HG03342 (cell line): ENCODE data around the gene EPS8L1.
"Not testable (repeated sequence)": the region's sequence is repeated elsewhere in the genome, so short reads cannot be mapped to it uniquely, and the experiment has no call there.

ENCODE experiments used
- ATAC-seq: cut with Tn5 transposase; IDR thresholded peaks from one replicate; pipeline ENCODE4 v1.9.1; 2021; ENCODE audit warnings: mild to moderate bottlenecking, moderate library complexity; ENCODE audit not compliant: unreplicated experiment

The EPS8L1 gene

DNA sequence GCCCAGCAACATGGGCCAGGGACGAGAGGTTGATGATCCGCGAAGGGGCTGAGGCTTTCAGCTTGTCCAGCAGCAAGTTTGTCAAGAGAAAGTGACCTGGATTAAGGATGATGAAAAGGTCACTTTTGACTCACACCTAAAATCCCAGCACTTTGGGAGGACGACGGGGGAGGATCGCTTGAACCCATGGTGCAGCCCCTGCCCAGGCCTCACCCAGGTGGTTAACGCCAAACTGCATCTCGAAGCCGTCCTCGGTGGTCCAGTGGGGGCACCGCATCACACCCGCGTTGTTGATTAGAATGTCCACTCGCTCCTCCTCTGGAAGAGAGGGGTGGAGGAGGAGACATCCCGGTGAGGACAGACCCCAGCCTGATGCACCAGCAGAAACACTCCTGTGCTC is 27.2 kb upstream of the EPS8L1 start:
- no peak for ATAC-seq

DNA sequence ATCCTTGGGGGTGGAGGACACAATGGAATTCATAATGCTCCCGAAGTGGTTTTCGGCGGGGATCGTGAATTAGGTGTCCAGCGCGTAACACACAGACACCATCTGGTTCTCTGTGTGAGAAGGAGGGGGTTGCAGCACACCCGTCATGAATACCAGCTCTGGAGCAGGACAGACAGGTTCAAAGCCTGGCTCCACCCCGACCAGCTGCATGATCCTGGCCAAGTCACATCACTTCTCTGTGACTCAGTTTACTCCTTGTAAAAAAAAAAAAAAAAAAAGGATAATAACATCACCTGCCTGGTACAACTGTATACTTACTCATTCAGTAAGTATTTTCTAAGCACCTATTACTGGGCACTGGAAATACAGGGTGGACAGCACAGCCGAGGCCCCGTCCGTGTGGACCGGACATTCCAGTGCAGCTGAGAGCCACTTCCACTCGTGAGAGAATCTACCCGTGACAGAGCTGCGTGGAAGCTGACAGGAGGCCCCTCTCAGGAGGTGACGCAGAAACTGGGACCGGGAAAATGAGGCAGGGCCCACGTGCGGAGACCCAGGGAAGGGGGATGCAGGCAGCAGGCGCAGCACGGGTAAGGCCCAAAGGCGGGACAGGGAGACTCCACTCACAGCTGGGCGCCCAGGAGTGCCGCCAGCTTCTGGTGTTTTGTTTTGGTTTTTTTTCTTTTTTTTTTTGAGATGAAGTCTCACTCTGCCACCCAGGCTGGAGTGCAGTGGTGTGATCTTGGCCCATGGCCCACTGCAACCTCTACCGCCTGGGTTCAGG is 24.7 kb upstream of the EPS8L1 start:
- no peak for ATAC-seq

DNA sequence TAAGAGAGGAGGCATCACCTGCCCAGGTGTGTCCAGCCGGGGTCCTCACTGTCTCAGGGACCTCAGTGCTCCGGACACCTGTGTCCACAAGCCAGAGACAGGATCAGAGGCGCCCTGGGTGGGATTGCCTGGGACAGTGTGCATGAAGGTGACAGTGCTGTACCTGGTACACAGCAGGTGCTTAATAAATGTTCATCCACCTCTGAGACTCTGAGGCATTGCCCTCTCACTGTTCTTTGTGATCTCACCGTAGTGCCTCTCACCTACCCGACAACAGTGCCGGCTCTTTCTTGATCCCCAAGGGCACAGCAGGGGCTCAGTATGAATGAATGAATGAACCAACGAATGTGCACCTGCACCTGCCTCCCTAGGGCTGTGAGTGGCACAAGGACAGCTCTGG is 21.9 kb upstream of the EPS8L1 start:
- ATAC-seq = no peak

DNA sequence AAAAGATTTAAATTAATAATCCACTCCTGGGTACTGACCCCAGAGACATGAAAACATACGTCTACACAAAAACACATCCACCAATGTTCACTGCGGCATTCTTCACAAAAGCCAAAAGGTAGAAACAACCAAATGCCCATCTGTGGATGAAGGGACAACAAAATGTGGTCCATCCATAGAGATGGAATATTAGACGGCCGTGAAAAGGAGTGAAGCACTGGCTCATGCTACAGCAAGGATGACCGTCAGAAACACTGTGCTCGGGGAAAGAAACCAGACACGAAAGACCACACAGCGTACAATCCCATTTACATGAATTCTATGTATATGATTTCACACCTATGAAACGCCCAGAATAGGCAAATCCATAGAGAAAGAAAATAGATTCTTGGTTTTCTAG is 18.8 kb upstream of the EPS8L1 start:
- no peak for ATAC-seq

DNA sequence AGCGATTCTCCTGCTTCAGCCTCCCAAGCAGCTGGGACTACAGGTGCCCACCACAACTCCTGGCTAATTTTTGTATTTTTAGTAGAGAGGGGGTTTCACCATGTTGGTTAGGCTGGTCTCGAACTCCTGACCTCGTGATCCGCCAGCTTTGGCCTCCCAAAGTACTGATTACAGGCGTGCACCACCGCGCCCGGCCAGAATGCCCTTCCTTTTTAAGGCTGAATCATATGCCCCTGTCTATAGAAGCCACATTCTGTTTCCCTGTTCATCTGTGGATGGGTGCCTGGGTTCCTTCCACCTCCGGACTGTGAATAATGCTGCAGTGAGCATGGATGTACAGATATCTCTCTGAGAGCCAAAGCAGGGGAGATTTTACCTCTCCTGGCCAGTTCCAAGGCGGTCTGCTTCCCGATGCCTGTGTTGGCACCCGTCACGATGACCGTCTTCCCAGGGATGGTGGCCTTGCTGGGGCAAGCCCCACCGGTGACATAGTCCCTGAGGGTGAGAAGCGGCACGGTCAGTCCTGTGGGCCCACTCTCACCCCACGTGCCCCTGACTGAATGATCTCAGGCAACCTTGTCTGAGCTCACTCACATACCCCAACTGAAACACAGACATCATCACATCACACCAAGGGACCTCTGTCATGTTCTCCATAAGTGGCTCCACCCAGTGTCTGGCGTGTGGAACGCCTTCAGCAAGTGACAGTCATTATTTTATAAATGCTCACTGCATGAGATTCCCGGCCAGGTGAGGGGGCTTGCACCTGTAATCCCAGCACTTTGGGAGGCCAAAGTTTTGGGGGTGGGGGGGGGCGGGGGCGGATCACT is 16.7 kb upstream of the EPS8L1 start:
- no peak for ATAC-seq

DNA sequence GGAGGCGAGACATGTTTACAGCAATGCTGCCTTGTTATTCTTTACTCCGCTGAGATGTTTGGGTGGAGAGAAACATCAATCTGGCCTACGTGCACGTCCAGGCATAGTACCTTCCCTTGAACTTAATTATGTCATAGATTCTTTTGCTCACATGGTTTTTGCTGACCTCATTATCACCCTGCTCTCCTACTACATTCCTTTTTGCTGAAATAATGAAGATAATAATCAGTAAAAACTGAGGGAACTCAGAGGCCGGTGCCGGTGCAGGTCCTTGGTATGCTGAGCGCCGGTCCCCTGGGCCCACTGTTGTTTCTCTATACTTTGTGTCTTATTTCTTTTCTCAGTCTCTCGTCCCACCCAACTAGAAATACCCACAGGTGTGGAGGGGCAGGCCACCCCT is 15.4 kb upstream of the EPS8L1 start:
- not testable (repeated sequence) for ATAC-seq

DNA sequence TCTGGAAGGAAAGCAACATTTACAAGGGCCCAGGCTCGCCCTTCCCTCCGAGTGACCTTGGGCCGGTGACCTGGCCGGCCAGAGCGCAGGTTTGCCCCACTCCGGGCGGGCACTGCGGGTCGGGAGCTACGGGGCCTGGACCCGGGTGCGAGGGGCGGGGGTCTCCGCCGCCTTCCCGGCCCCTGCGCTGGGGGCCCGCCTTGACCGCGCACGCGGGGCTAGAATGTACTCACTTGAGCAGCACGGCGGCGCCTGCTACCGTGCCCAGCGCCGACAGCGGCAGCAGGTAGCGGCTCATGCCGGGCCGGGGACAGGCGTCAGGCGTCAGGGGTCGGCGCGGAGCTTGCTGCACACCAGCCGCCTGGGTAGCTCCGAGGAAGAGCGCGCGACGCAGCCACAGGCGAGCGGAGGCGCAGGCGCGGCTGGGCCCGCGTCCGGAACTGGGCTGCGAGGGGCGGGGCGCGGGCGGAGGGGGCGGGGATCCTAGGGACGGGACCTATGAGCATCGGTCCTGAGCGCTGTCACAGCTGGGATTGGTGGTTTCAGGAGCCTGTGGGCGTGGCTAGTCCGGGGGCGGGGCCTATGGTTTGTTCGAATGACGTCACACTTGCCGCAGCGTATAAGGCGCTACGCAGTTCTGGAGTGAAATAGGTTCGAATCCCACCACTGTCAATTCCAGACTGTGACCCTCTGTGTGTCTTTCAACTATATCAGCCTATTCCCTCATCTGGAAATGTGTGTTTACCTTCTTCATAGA is 12.8 kb upstream of the EPS8L1 start, which contains the start of gene RDH13:
RDH13 (minus strand) TSS at position 414 of the 757 bp plus-strand sequence; CDS start at position 298, 116 bp downstream.
- peak; percentile 88 for ATAC-seq

DNA sequence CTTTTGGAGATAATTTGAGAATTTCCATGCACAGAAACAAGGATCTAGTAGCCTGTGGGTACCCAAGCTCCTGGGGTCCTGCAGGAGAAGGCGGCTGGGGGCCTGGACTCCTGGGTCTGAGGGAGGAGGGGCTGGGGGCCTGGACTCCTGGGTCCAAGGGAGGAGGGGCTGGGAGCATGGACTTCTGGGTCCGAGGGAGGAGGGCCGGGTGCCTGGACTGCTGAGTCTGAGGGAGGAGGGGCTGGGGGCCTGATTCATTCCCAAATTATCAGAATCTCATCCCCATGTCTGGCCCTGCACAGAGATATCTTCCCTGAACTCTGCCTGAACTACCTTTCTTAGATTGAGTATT is 12.2 kb upstream of the EPS8L1 start:
- no peak for ATAC-seq

DNA sequence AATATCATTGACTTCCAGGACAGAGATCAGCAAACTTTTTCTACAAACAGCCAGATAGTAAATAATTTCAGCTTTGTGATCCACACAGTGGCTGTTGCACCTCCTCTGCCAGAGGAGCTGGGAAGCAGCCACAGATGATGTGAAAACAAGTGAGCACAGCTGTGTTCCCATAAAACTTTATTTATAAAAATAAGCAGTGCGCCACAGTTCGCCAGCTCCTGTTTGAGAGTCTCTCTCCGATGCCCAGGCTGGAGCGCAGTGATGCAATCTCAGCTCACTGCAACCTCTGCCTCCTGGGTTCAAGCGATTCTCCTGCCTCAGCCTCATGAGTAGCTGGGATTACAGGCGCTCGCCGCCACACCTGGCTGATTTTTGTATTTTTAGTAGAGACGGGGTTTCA is 10.2 kb upstream of the EPS8L1 start:
- not testable (repeated sequence) for ATAC-seq

DNA sequence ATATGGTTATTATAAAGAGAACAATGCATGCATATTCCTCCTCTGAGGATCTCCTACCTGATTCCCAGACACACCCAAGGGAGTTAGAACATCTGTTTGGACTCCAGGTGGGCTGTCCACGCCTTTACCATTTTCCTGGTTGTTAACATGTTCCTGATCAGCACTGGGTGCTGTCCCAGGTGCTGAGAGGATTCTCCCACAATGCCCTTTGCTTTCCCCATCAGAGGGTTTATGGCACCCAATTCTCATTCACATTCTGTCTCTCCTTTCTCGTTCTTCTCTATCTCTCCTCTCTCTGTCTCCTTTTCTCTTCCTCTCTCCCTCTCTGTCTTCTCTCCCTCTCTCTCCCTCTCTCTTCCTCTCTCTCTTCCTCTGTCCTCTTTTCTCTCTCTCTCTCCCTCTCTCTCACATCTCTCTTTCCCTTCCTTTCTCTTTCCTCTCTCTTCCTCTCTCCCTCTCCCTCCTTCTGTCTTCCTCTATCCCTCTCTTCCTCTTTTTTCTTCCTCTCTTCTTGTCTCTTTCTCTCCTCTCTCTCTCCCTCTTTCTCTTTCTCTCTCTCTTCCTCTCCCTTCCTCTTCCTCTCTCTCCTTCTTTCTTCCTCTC is 9.5 kb upstream of the EPS8L1 start:
- no peak for ATAC-seq

DNA sequence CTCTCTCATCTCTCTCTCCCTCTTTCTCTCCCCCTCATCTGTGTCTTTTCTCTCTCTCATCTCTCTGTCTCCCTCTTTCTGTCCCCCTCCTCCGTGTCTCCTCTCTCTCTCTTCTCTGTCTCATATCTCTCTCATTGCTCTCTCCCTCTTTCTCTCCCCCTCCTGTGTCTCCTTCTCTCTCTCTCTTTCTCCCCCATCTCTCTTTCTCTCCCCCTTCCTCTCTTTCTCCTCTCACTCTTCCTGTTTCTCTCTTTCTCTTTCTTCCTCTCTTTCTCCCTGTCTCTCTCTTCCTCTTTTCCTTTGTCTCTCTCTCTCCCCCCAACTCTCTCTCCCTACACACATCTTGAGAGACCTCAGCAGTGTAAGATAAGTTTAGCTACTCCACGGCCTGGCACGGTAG is 7.8 kb upstream of the EPS8L1 start:
- no peak for ATAC-seq

DNA sequence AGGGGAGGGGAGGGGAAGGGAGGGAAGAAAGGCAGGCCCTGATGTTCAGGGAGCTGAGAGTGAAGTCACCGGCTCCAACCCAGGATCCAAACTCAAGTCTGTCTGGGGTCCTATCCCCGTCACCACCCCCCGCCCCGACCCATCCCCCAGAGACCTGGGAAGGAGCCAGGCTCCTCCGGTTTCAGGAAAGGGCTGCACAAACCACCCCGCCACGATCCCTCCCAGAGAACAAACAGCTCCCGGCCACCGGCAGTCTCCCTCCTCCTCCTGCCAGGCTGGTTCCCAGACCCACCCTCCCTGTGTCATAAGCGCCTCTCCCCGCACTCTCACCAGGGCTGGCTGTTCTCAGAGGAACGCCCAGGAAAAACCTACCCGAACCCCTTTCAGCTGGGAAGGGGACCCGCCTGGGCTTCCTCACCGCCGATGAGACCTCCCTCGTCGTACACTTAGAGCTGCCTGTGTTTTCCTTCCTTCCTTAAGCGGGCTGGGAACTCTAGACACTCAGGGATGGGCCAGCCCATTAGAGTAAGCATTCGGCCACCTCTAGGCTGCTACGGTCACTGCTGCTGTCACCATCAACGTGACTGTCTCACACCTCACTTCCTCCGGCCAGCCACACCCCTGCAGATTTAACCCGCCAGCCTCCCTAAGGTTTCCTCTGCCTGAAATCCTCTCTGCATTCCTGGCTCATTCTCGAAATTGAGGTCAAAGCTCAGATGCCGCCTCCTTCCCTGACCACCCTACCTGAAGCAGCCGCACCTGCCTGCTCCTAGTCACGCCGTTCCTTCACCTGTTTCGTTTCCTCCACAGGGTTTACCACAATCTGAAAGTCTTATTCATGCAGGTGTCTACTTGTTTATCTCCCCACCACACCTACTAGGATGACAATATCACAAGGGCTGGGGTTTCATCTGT is 6.5 kb upstream of the EPS8L1 start:
- ATAC-seq = no peak

DNA sequence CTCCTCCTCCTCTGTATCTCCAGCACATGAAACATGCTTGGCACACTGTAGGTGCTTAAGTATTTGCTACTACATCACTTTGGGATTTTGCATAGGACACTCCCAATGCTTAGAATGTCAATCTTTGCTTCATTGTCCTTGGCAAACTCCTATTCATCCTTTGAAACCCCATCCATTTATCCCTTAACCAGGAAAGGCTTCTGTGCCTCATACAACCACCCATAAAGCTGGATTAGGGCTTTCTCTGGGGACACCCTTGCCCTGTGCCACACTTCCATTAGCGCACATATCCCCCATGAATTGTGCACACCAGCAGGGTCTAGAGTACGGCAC is 5.8 kb upstream of the EPS8L1 start:
- ATAC-seq = no peak

DNA sequence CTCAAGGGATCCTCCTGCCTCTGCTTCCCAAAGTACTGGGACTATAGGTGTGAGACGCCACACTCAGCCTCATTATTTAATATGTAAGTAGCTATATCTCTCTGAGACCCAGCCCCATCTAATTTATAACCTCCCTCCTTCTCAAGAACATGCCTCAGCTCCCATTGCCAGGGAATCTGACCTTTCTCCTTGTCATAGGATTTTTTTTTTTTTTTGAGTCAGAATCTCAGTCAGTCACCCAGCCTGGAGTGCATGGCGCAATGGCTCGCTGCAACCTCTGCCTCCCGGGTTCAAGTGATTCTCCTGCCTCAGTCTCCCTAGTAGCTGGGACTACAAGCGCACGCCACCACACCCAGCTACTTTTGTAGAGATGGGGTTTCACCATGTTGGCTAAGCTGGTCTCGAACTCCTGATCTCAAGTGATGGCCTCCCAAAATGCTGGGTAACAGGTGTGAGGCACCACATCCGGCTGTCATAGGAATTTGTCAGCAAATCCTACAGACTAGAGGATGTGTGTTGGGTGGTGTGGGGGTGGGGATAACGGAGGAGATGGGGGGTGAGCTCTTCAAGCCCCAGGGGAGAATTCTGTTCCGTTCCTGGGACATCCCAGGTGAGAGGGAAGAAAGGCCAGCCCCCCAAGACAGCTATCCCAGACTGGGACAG is 5.1 kb upstream of the EPS8L1 start:
- ATAC-seq = no peak

DNA sequence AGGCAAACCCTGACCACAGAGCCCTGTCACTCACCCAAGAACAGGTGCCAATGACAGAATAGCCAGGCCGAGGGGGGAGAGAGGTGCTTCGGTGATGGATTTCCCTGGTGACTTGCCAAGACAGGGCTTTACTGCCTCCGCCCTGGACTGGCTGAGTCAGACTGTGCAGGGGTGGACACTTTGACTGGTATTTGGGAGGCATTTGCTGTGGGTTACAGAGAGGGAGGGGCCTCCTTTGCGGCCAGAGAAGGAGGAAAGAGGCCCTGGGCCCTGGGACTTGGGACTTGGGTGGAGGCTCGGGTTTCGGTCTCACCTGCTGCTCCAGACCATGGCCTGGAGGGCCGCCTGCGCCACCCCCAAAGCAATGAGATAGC is 4.6 kb upstream of the EPS8L1 start:
- no peak for ATAC-seq

DNA sequence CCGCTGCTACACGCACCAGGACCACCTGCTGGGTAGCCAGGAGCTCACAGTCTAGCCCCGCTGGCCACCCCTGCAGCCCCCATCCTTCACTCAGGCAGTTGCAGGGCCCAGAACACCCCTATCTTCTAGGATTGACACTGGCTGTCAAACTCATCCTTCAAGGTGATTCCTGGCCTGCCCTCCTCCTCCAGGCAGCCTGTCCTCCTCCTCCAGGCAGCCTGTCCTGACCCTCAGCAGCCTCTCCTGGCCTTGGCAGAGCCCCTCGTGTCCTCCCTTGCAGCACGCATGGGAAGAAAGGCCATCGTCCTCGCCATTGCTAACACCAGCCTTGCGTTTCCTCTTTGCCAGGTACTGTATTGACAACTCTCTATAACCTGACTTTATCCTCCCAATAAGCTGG is 3.8 kb upstream of the EPS8L1 start:
- ATAC-seq = no peak

DNA sequence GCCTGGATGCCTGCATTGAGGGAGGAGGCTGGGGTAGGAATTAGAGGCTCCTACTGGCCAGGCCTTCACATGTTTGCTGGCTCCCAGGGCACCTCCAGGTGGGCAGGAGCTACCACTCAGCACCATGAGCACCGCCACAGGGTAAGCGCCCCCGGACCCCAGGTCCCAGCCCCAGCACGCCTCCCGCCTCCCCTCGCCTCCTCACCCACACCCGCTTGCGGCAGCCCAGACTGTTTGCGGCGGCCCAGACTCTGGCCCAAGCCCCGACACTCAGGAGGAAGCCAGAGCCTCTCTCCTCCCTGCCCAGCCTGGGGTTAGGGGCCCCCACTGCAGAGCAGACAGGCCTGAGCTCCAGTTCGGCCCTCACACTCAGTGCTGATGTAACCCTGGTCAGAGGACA is 652 bp downstream of the EPS8L1 start:
- ATAC-seq = no peak

DNA sequence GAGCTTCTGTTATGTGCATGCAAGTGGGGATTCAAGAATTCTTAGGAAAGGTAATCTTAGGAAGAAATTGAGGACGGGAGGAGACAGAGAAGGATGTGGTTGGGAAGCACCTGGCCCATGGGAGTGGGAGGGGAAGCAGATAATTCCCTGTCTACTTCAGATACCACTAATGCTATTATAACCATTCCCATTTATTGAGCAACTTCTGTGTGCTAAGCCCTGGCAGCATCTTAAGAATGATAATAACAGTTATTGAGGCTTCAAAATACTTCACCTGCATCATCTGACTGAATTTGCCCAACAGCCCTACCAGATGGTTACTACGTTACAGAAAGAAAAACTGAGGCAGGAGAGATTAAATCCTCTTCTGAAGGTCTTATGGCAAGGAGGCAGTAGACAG is 1.4 kb downstream of the EPS8L1 start:
- no peak for ATAC-seq

DNA sequence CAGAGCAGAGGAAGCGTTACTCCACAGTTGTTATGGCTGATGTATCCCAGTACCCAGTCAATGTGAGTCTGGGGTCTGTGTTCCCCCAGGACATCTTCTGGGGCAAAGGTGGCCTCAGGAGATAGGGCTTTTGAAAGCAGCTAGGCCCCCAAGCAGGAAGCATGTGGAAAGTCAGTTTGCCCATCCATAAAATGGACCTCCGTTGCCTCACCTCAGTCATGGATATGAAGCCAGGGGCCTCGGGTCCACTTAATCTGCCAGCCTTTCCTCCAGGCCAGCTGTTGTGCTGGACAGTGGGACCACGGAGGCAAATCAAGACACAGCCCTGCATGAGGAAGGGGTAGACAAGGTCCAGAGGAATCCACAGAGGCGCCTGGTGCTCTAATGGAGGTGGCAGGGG is 3.3 kb downstream of the EPS8L1 start:
- ATAC-seq = no peak
